ENCODE results near the gene ANXA6. TPM values are rescaled to one million over a fixed set of nuclear protein-coding genes. Genes with fewer than 3 reads are reported as not detected.

ANXA6 gene
- total and polyA plus RNA-seq, 7 donors: 22.9 to 333 (median 233) TPM

GRCh38 chr5:151144922-151145321, 12.7 kb downstream of the ANXA6 start:
- no peak overlapping the region for H3K4me3 ChIP-seq
- WGBS, 2 donors: 77% methylated on average over 7 of the region's 7 CpGs
- H3K4me1 ChIP-seq: peaks cover 0 to 98% (median 92%) of the 10 kb centered on the region in 4 donors
- no peak for TF ChIP-seq EP300 (IDR thresholded peaks at IDR 0.05)
- no peak for TF ChIP-seq POLR2A (IDR thresholded peaks at IDR 0.05)
- TF ChIP-seq CTCF (IDR thresholded peaks at IDR 0.05): no peak
- TF ChIP-seq POLR2AphosphoS5 (IDR thresholded peaks at IDR 0.05): no peak
- no peaks in the 10 kb centered on the region for H3K27me3 ChIP-seq
- peaks cover 0 to 34% (median 23%) of the 10 kb centered on the region in 4 donors for H3K36me3 ChIP-seq
- DNase-seq: no peak
- H3K27ac ChIP-seq: no peak overlapping the region
- intact Hi-C loops (cut with DNase I): no loop called here
- H3K9me3 ChIP-seq: no peaks in the 10 kb centered on the region

- WGBS, 2 donors: 69 to 92% methylated on average over 6 of the region's 6 CpGs
- intact Hi-C loops (cut with DNase I): no loop called here
- Histone ChIP-seq H3K27ac (no peak overlapping the region), H3K27me3 (no peaks in the 10 kb centered on the region), H3K4me1 (peaks cover 0 to 92% (median 85%) of the 10 kb centered on the region in 4 donors), H3K9me3 (no peaks in the 10 kb centered on the region), H3K36me3 (peaks cover 5 to 40% (median 28%) of the 10 kb centered on the region in 4 donors), H3K4me3 (no peak overlapping the region)
- TF ChIP-seq CTCF (IDR thresholded peaks at IDR 0.05): no peak
- no peak for TF ChIP-seq POLR2AphosphoS5 (IDR thresholded peaks at IDR 0.05)
- no peak for TF ChIP-seq POLR2A (IDR thresholded peaks at IDR 0.05)
- no peak for DNase-seq
Observed at GRCh38 chr5:151144275-151144674, 13.3 kb downstream of the ANXA6 start.

GRCh38 chr5:151143645-151144044, 13.9 kb downstream of the ANXA6 start:
- no peak overlapping the region for H3K4me3 ChIP-seq
- H3K9me3 ChIP-seq: no peaks in the 10 kb centered on the region
- no peak for TF ChIP-seq POLR2AphosphoS5 (IDR thresholded peaks at IDR 0.05)
- peaks cover 0 to 85% (median 79%) of the 10 kb centered on the region in 4 donors for H3K4me1 ChIP-seq
- WGBS, 2 donors: 77 to 92% methylated on average over 7 of the region's 7 CpGs
- peak overlapping the region in 1 of 4 donors; percentile 83 for H3K27ac ChIP-seq
- no peak for DNase-seq
- intact Hi-C loops (cut with DNase I): no loop called here
- no peaks in the 10 kb centered on the region for H3K27me3 ChIP-seq
- H3K36me3 ChIP-seq: peaks cover 11 to 46% (median 31%) of the 10 kb centered on the region in 4 donors

- peak overlapping the region; percentile 34 to 83 (median 66) for H3K27ac ChIP-seq
- H3K4me3 ChIP-seq: no peak overlapping the region
- H3K9me3 ChIP-seq: no peaks in the 10 kb centered on the region
- no peak for TF ChIP-seq POLR2AphosphoS5 (IDR thresholded peaks at IDR 0.05)
- TF ChIP-seq EP300 (IDR thresholded peaks at IDR 0.05): no peak
- TF ChIP-seq CTCF (IDR thresholded peaks at IDR 0.05): no peak
- no peak for TF ChIP-seq POLR2A (IDR thresholded peaks at IDR 0.05)
- no peaks in the 10 kb centered on the region for H3K27me3 ChIP-seq
- peaks cover 0 to 78% (median 72%) of the 10 kb centered on the region in 4 donors for H3K4me1 ChIP-seq
- H3K36me3 ChIP-seq: peaks cover 18 to 53% (median 35%) of the 10 kb centered on the region in 4 donors
- intact Hi-C loops (cut with DNase I): no loop called here
- 87 to 88% methylated on average over 1 of the region's 1 CpG for WGBS, 2 donors
- no peak for DNase-seq
Observed at GRCh38 chr5:151142933-151143332, 14.6 kb downstream of the ANXA6 start.

- peaks cover 0 to 65% (median 61%) of the 10 kb centered on the region in 4 donors for H3K4me1 ChIP-seq
- peak; percentile 82 for DNase-seq
- no peaks in the 10 kb centered on the region for H3K9me3 ChIP-seq
- 38 to 83% methylated on average over 15 of the region's 15 CpGs for WGBS, 2 donors
- H3K27me3 ChIP-seq: no peaks in the 10 kb centered on the region
- peak overlapping the region; percentile 49 to 83 (median 66) for H3K27ac ChIP-seq
- H3K4me3 ChIP-seq: no peak overlapping the region
- peaks cover 24 to 55% (median 41%) of the 10 kb centered on the region in 4 donors for H3K36me3 ChIP-seq
- TF ChIP-seq EP300 (IDR thresholded peaks at IDR 0.05) (peak in 2 of 4 donors; percentile 44 to 84), POLR2A (IDR thresholded peaks at IDR 0.05) (no peak), POLR2AphosphoS5 (IDR thresholded peaks at IDR 0.05) (peak in 3 of 4 donors; percentile 44 to 76 (median 50)), CTCF (IDR thresholded peaks at IDR 0.05) (no peak)
- intact Hi-C loops (cut with DNase I): no loop called here
Observed at GRCh38 chr5:151141535-151141934, 16.0 kb downstream of the ANXA6 start.
